NCI-H2171 (cell line): ENCODE measurements around the gene GRM4.

ENCODE experiments used
- DNase-seq: peaks from one replicate; lab custom pipeline; 2025; lab: John Stamatoyannopoulos, UW

The GRM4 gene

DNA sequence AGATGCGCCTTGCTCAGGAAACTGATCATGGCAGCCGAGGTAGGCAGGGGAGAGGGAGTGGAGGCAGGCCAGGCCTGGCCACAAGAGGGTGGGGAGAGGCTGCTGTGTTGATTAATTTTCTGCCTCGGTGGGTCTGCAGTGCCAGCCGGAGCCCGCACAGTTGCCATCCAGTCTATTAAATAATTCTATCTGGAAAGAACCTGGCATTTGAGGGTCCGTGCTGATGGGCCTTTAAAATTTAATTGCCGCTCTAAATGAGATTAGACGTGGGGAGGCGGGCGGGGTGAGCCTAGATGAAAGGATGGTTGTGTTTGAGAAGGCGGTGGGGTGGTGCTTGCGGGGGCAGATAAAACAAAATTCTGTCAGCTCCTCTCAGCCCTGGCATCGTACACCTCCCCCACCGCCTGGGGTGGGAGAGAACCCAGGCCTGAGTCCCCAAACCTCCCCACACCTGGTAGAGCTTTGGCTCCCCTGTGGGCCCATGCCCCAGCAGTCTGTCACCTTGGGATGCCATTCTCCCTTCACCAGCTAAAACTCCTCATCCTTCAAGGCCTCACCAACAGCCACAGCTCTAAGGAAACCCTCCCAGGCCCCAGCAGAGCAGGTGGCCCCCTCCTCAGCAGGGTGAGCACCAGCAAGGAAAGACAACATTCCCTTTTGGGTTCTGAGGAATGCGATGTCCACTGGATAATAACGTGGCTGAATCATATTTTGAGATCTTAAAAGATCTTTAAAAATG lies 167.3 kb downstream of the GRM4 start:
- no peak for DNase-seq

GRCh38 chr6:33977606-33978411 lies 168.1 kb downstream of the GRM4 start:
- no peak for DNase-seq

GRCh38 chr6:33976437-33977360 lies 169.2 kb downstream of the GRM4 start:
- no peak for DNase-seq

- DNase-seq = no peak
Observed at GRCh38 chr6:33975661-33976436, 170.0 kb downstream of the GRM4 start.

- DNase-seq = no peak
Observed at GRCh38 chr6:33974471-33974870, 171.4 kb downstream of the GRM4 start.

GRCh38 chr6:33974030-33974429 lies 171.9 kb downstream of the GRM4 start:
- no peak for DNase-seq

DNA sequence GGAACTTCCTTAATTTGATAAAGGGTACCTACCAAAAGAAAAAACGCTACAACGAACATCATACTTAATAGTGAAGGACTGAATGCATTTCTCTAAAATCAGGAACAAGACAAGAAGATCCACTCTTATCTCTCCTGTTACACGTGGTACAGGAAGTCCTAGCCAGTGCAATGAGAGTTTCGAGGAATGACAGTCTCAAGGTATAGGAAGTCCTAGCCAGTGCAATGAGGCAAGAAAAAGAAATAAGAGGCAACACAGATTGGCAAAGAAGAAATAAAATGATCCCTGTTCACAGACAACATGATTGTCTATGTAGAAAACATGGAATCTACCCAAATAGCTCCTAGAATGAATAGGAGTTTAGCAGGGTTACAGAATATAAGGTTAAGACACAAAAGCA lies 174.3 kb downstream of the GRM4 start:
- DNase-seq = no peak
